A549 (cell line): ENCODE results near the gene CEP97.

Experiments used
- CHD4 ChIP-seq: fragments of 200-600 bp; sonication (generic); IDR thresholded peaks from 2 replicates; pipeline ENCODE4 v1.6.1; 2016; ENCODE audit warnings: antibody characterized with exemption, mild to moderate bottlenecking, borderline replicate concordance
- CTCF ChIP-seq: fragments of >200 bp; sonication (Bioruptor Twin); formaldehyde crosslinking; IDR thresholded peaks from 3 replicates; pipeline ENCODE4 v1.5.1; 2016
- EP300 ChIP-seq, 2 experiments: fragments of >200 bp; sonication (Bioruptor Twin); formaldehyde crosslinking; IDR thresholded peaks; 2 replicates in 1 of 2; 3 replicates in 1 of 2; pipeline ENCODE4 v1.6.1; 2016 to 2017
- POLR2AphosphoS2 ChIP-seq: conservative IDR thresholded peaks from 2 replicates; pipeline ENCODE4 v1.6.1; 2012; ENCODE audit warnings: low read length, improper control_type of control experiment, inconsistent platforms

DNA sequence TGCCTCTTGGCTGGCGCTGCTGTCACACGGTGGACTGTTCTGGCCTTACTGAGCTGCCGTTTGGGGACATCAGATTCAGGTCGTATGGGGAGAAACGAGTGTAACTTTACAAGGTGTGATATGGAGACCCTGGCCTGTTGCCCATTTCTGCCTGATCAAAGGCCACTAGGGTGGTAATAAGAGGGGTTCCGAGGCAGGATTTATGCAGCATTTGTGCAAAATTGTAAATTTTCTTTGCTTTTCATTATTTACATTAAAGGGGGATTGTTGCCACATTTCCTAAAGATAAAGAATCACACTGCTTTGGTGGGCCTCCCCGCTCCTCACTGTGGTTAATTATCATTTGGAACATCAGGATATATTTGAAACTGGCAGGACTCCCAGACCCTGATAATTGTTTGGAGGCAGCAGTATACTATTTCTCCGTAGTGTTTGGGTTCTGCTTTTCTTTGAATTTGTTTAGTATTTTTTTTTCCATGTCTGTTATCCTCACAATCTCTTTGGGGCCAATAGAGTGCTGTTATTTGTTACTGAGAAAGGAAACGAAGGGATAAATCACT is 55.5 kb downstream of the CEP97 start:
- TF ChIP-seq POLR2AphosphoS2 = no peak
- TF ChIP-seq EP300 (IDR thresholded peaks at IDR 0.05) = no peak
- TF ChIP-seq CTCF = no peak
- no peak for TF ChIP-seq CHD4
